Fibroblast of the aortic adventitia (primary cell): ENCODE measurements around the gene SLC35F3. TPM values are rescaled to one million over a fixed set of nuclear protein-coding genes. Genes with fewer than 3 reads are reported as not detected.

Experiments
- DNase-seq: peaks from one replicate; pipeline ENCODE4 v3.0.0-alpha.2; 2010; ENCODE audit warnings: low read depth
- H3K4me3 ChIP-seq: 2 replicates; pipeline ENCODE4 v1.5.1; 2011; ENCODE audit warnings: low read depth, mild to moderate bottlenecking, control low read depth, low read length, moderate library complexity
- total RNA-seq: library from RNA; depleted of rRNA; stranded (reverse); fragments of >200 nt; gene quantifications from 2 replicates; pipeline ENCODE4 v1.2.3, GENCODE V29; 2012; ENCODE audit warnings: low replicate concordance
- TF ChIP-seq, protein P1 (sequence below): IDR thresholded peaks from 2 replicates; pipeline ENCODE4 v1.5.1; 2011; ENCODE audit warnings: mild to moderate bottlenecking, low read length, control low read depth, inconsistent platforms; ENCODE audit not compliant: insufficient read depth

The SLC35F3 gene
- total RNA-seq, 1 donor, result not detected

DNA sequence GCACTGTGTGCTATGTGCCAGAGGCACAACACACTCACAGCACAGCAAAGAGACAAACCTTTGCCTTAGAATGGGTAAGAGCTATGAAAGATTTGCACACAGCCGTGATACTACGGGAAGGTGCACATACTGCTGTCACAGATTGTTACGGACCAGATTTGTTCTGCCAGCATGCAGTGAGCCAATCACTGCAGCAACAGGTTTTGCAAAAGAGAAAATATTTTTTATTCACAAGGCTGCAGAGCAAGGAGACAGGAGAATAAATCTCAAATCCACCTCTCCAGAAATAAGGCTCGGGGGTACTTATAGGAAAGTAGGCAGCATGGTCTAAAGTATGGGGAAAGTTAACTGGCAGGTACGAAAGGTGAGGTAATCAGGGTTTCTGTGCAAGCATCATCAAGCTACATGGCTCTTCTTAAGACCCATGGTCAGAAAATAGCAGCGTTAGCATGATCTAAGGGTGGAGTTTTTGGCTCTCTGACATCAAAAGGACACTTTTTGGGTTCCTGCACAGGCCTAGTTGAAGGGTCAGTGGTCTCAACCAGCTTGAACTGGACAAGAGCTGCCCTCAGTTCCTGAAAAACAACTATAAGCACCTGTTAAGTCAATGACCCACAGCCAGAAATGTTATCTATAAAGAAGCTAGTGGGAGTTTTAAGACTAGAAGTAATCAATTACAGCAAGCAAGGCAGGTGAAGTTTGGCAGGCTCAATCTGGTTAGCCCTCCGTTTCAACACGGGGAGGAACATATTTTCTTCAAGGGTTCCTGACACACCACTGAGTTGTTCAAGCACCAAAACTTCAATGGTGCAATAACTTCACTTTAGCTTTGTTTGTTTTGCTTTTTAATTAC is 186.0 kb downstream of the SLC35F3 start:
- DNase-seq, result no peak
- no peak overlapping the region for H3K4me3 ChIP-seq
- TF ChIP-seq, protein P1, sequence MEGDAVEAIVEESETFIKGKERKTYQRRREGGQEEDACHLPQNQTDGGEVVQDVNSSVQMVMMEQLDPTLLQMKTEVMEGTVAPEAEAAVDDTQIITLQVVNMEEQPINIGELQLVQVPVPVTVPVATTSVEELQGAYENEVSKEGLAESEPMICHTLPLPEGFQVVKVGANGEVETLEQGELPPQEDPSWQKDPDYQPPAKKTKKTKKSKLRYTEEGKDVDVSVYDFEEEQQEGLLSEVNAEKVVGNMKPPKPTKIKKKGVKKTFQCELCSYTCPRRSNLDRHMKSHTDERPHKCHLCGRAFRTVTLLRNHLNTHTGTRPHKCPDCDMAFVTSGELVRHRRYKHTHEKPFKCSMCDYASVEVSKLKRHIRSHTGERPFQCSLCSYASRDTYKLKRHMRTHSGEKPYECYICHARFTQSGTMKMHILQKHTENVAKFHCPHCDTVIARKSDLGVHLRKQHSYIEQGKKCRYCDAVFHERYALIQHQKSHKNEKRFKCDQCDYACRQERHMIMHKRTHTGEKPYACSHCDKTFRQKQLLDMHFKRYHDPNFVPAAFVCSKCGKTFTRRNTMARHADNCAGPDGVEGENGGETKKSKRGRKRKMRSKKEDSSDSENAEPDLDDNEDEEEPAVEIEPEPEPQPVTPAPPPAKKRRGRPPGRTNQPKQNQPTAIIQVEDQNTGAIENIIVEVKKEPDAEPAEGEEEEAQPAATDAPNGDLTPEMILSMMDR, result no peak

DNA sequence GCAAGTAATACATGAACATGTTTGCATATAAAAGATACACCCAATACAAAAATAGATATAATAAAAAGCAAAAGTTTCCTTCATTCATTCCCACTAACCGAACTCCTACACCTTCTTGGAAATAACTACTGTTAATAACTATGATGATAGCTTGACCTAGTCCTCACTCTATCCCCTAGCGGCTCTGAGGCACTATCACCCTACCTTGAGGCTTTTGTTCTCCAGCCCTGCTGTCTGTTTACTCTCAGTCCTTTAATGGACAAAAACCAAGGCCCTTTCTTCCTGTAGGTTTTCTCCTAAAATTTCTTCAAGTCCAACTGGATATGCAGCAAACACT is 186.6 kb downstream of the SLC35F3 start:
- TF ChIP-seq, protein P1, result no peak
- no peak overlapping the region for H3K4me3 ChIP-seq
- no peak for DNase-seq

DNA sequence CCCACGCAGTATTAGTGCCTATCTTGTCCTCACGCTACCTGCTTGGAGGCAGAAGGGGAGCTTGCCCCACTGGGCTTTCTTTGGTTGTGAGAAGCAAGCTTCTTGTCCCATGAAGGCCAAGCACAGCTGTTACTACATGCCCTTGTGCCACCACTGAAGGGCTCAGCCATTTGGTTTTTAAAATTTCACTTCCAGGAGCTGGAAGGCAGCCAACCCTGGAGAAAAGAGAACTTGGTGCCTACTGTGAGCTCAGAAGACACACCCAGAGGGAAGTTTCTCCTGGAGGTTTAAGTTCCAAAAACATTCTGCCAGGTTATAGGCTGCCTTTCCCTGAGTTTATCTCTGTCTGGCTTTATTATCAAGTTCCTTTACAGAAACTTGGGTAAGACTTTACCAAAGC is 187.4 kb downstream of the SLC35F3 start:
- DNase-seq, result no peak
- no peak overlapping the region for H3K4me3 ChIP-seq

DNA sequence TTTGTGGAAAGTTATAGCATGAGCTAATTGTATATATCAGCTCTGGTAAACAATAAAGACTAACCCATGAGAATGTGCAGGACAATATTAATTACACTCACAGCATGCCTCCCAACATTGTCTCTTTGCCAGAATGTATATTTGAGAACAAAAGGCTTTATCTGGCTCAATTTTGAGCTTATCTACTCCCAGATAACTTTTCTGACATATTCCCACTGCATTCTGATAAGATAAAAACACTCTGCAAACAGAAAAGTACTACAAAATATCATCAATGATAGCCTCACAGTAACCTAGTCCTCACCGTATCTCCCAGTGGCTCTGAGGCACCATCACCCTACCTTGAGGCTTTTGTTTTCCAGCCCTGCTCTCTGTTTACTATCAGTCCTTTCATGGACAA is 188.6 kb downstream of the SLC35F3 start:
- TF ChIP-seq, protein P1, result no peak
- H3K4me3 ChIP-seq, result no peak overlapping the region
- no peak for DNase-seq

More for the DNA sequence above, 187.4 kb downstream of the SLC35F3 start:
- TF ChIP-seq, protein P1, result no peak

DNA sequence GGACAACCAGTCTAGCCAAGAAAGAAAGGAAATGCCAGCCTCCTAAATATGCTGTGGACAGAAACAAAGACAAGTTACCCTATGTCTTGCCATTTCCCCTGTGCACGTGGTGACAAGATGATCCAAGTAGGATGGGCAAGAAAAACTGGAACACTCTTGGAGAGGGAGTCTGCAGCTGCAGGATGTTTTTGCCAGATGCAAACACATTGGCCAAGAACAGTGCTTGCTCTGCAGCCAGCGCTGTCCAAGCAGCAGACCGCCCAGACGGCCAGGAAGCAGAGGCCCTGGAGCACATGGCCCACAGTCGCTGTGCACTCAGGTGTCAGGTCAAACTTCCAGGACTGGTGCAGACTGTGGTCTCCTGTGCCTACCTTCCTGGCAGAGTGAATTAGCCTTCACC is 189.3 kb downstream of the SLC35F3 start:
- no peak overlapping the region for H3K4me3 ChIP-seq
- TF ChIP-seq, protein P1, result no peak
- DNase-seq, result no peak

DNA sequence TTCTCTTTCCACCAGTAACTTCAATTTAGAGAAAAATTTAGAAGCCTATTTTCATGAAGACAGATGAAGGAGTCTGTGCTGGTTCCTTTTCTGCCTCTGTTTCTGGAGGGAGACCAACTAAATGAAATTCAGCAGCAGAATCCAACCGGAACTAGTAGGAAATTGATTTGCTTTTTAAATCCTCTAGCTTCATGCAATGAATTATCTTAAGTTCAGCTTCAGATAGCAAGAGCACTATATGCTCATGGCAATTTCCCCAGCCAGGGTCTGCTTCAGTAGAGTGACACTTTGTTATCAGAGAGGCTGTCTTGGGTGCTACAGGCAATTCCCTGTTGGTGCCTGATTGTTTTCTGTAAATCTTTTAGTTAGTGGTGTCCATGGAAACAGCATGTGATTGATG is 189.7 kb downstream of the SLC35F3 start:
- no peak for DNase-seq
- TF ChIP-seq, protein P1, result no peak
- no peak overlapping the region for H3K4me3 ChIP-seq
